Stimulated activated naive CD8-positive, alpha-beta T cell treated with anti-CD3 and anti-CD28 coated beads, Interleukin-15, Interleukin-2, amounts not matched to agents 100 ng/mL and 50 ng/mL, for 24 hours (primary cell): ENCODE results near the gene SNTG2.
"Not testable (repeated sequence)": the region's sequence is repeated elsewhere in the genome, so short reads cannot be mapped to it uniquely, and the experiment has no call there.

Experiments
- H3K27ac Mint-ChIP-seq: one replicate; pipeline ENCODE4 v1.8.0; 2021; ENCODE audit warnings: mild to moderate bottlenecking, mixed read lengths
- H3K27me3 Mint-ChIP-seq: one replicate; pipeline ENCODE4 v1.8.0; 2021; ENCODE audit warnings: mixed read lengths
- H3K36me3 Mint-ChIP-seq: one replicate; pipeline ENCODE4 v1.8.0; 2021; ENCODE audit warnings: low read depth, mixed read lengths
- H3K4me1 Mint-ChIP-seq: one replicate; pipeline ENCODE4 v1.8.0; 2021; ENCODE audit warnings: low read depth, mixed read lengths
- H3K4me3 Mint-ChIP-seq: one replicate; pipeline ENCODE4 v1.8.0; 2021; ENCODE audit warnings: mild to moderate bottlenecking, mixed read lengths
- H3K9me3 Mint-ChIP-seq: one replicate; pipeline ENCODE4 v1.8.0; 2021; ENCODE audit warnings: mixed read lengths

Gene SNTG2

GRCh38 chr2:1226766-1227165 lies 276.1 kb downstream of the SNTG2 start:
- Mint-ChIP-seq H3K36me3 (no peaks in the 10 kb centered on the region), H3K27ac (no peak overlapping the region), H3K9me3 (no peaks in the 10 kb centered on the region), H3K27me3 (no peaks in the 10 kb centered on the region), H3K4me3 (no peak overlapping the region), H3K4me1 (no peaks in the 10 kb centered on the region)

DNA sequence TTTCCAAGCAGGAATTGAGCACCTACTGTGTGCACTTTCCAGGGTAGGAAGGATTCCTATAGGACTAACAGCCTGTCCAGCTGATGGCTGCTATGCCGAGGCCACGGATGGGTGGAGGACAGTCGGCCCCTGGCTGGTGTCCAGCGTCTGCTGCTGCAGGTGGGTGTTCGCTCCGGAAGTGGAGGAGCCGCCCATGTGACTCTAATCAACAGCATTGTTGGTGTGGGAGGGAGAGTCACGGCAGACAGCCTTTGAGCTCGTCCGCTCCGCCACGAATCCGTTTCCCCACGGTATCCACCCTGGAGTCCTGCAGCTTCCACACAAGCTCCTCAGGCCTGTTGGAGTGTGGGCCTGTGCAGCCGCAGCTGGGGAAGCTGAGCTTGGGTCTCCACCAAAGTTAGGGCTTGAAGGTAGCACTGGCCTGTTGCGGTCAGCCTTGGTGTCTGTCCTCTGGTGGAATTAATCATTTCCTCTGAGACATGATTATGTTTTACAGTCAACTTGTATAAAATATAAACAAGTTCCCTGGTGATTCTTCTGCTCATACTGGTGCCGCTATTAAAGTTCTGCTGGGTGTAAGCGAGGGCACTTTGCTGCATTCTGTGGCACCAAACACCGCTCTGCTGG lies 276.7 kb downstream of the SNTG2 start:
- H3K4me1 Mint-ChIP-seq = no peaks in the 10 kb centered on the region
- no peak overlapping the region for H3K27ac Mint-ChIP-seq
- no peaks in the 10 kb centered on the region for H3K27me3 Mint-ChIP-seq
- H3K9me3 Mint-ChIP-seq = no peaks in the 10 kb centered on the region
- no peaks in the 10 kb centered on the region for H3K36me3 Mint-ChIP-seq
- H3K4me3 Mint-ChIP-seq = no peak overlapping the region

DNA sequence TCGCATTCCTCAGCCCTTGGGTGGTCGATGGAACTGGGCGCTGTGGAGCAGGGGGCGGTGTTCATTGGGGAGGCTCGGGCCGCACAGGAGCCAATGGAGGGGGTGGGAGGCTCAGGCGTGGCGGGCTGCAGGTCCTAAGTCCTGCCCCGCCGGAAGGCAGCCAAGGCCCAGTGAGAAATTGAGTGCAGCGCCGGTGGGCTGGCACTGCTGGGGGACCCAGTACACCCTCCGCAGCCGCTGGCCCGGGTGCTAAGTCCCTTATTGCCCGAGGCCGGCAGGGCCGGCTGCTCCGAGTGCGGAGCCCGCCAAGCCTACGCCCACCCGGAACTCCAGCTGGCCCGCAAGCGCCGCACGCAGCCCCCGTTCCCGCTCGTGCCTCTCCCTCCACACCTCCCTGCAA lies 278.9 kb downstream of the SNTG2 start:
- H3K36me3 Mint-ChIP-seq, H3K9me3 Mint-ChIP-seq: not testable (repeated sequence)

GRCh38 chr2:1230155-1230893 lies 279.7 kb downstream of the SNTG2 start:
- Mint-ChIP-seq H3K36me3 (no peaks in the 10 kb centered on the region), H3K9me3 (no peaks in the 10 kb centered on the region), H3K4me3 (no peak overlapping the region), H3K4me1 (no peaks in the 10 kb centered on the region), H3K27me3 (no peaks in the 10 kb centered on the region), H3K27ac (no peak overlapping the region)

More for the DNA sequence above, 278.9 kb downstream of the SNTG2 start:
- not testable (repeated sequence) for H3K4me1 Mint-ChIP-seq, H3K27me3 Mint-ChIP-seq, H3K4me3 Mint-ChIP-seq, H3K27ac Mint-ChIP-seq

DNA sequence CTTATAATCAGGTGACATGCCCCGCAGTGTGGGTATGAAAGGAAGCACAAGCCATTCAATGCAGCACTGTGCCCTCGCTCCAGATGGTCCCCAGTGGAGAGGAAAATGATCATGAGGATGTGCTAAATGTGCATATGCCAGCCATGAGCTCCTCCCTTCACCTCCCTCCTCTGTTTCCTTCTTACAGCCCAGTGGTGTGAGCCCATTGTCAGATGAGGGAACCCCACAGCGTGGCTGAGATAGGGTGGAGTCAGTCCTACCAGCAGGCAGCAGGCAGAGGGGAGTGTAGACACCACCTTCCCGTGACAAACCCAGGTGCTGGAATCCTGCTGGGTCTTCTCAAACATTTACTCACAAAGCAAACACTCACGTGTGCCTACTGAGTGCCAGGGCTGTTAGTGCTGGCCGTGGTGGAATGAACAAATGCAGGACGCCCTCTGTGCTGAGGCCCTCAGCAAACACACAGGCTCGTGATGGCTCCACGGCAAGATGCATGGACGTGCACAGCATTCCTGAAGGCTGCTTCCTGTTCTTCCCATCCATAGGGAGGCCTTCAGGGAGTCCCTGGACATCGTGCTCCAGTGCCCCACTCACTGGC lies 280.9 kb downstream of the SNTG2 start:
- Mint-ChIP-seq H3K4me1 (no peaks in the 10 kb centered on the region), H3K27ac (no peak overlapping the region), H3K9me3 (no peaks in the 10 kb centered on the region), H3K36me3 (no peaks in the 10 kb centered on the region), H3K27me3 (no peaks in the 10 kb centered on the region), H3K4me3 (no peak overlapping the region)

DNA sequence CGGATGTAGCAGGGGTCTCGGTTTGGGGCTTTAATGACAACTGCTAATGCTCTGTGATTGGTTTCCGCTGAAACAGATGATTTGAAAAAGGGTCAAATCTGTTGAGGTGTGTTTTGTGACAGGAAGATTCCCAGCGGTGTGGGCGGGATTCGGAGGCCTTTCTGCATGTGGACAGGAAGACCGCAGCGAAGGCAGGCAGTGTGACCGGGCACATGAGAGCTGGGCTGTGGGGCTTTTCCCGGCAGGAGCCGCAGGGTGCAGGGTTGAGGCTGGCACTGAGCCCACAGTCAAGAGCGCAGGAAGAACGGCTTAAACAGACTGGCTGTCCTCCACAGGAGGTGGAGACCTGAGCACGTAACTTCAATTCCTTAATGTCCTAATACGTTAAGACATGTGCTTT lies 282.6 kb downstream of the SNTG2 start:
- no peak overlapping the region for H3K4me3 Mint-ChIP-seq
- no peak overlapping the region for H3K27ac Mint-ChIP-seq
- H3K4me1 Mint-ChIP-seq = no peaks in the 10 kb centered on the region
- no peaks in the 10 kb centered on the region for H3K9me3 Mint-ChIP-seq
- no peaks in the 10 kb centered on the region for H3K27me3 Mint-ChIP-seq
- no peaks in the 10 kb centered on the region for H3K36me3 Mint-ChIP-seq

DNA sequence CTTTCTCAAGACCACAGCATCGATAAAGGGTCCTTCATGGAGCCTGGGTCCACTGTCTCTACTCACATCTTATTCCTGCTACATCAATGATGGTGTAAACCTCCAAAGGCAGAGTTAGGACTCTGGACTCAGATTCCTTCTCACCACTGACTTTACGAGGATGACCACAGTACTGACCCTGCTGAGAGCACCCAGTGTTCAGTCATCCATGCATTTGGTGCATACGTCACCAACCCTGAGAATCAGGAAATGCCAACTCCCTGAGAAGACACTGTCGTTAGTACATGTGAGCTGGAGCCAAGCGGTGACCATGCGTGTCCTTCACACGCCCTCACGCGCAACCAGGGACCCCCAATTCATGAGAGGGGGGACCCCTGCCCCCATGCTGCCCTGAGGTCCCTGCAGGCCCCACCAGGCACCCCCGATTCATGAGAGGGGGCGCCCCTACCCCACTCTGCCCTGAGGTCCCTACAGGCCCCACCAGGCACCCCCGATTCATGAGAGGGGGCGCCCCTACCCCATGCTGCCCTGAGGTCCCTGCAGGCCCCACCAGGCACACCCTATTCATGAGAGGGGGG lies 284.2 kb downstream of the SNTG2 start:
- Mint-ChIP-seq H3K36me3 (no peaks in the 10 kb centered on the region), H3K4me1 (peaks cover 4% of the 10 kb centered on the region), H3K4me3 (no peak overlapping the region), H3K27ac (no peak overlapping the region), H3K9me3 (no peaks in the 10 kb centered on the region), H3K27me3 (no peaks in the 10 kb centered on the region)

GRCh38 chr2:1235806-1236205 lies 285.2 kb downstream of the SNTG2 start:
- no peaks in the 10 kb centered on the region for H3K9me3 Mint-ChIP-seq
- H3K27me3 Mint-ChIP-seq = no peaks in the 10 kb centered on the region
- H3K36me3 Mint-ChIP-seq = no peaks in the 10 kb centered on the region
- no peak overlapping the region for H3K27ac Mint-ChIP-seq
- H3K4me1 Mint-ChIP-seq = peaks cover 4% of the 10 kb centered on the region
- no peak overlapping the region for H3K4me3 Mint-ChIP-seq

DNA sequence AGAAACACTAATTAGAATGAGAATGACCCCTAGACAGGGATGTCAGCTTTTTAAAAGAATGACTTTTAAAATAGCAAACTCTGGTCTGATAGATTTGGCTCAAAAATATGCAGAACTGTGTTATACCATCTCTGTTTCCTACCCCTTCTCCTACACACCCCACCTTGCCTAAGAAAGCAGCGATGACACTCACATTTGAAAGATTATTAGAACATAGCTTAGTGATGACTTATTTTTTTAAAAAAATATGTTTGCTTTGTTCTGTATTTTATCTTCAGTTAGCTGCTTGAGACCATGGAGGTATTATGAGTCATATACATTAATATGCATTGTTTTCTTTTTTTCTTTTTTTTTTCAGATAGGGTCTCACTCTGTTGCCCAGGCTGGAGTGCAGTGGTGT lies 286.0 kb downstream of the SNTG2 start:
- Mint-ChIP-seq H3K9me3 (no peaks in the 10 kb centered on the region), H3K27me3 (no peaks in the 10 kb centered on the region), H3K36me3 (no peaks in the 10 kb centered on the region), H3K4me3 (no peak overlapping the region), H3K27ac (no peak overlapping the region), H3K4me1 (peaks cover 4% of the 10 kb centered on the region)

DNA sequence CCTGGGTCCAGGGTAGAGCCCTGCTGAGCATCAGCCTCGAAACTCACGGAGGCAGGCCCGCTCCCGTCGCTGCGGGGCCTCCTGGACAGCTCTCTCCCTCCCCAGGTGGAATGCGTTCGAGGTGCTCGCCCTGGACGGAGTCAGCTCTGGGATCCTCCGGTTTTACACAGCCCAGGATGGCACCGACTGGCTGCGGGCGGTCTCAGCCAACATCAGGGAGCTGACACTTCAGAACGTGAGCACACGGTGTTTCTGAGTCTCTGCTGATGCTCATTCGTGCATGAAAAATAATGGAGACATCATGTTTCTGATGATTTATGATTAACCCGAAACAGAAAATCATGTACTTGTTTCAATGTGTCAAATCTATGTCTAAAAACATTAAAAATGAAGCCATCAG lies 287.1 kb downstream of the SNTG2 start:
- Mint-ChIP-seq H3K4me1 (peaks cover 4% of the 10 kb centered on the region), H3K9me3 (no peaks in the 10 kb centered on the region), H3K4me3 (no peak overlapping the region), H3K27me3 (no peaks in the 10 kb centered on the region), H3K27ac (no peak overlapping the region), H3K36me3 (no peaks in the 10 kb centered on the region)

DNA sequence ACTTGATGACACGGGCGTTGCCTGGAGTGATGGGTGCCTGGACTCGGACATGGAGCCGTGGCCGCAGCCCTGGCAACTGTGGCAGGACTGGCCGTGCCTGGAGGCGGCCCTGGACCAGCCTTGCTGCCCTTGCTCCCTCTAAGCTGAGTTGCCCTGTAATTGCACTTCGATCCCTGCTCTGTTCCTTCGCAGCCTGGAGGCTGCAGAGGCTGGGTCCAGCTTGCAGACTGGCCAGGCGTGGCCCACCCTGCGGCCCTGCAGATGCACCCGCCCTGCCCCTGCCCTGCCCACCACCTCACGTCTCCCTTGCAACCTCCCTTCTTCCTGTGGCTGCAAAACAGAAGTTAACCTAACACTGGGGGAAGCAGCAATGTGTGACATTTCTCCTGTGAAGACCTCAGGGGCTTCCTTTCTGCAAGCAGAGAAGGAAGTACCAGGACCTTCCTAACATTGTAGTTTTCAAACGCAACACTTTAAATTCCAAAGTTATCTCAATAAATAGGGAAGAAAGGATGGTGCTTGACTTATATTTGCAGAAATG lies 288.0 kb downstream of the SNTG2 start:
- no peak overlapping the region for H3K4me3 Mint-ChIP-seq

GRCh38 chr2:1245193-1245592 lies 294.5 kb downstream of the SNTG2 start:
- H3K4me3 Mint-ChIP-seq = no peak overlapping the region
- no peaks in the 10 kb centered on the region for H3K27me3 Mint-ChIP-seq
- H3K4me1 Mint-ChIP-seq = peaks cover 1% of the 10 kb centered on the region
- no peaks in the 10 kb centered on the region for H3K9me3 Mint-ChIP-seq
- no peaks in the 10 kb centered on the region for H3K36me3 Mint-ChIP-seq
- no peak overlapping the region for H3K27ac Mint-ChIP-seq

More for the DNA sequence above, 288.0 kb downstream of the SNTG2 start:
- Mint-ChIP-seq H3K27me3 (no peaks in the 10 kb centered on the region), H3K9me3 (no peaks in the 10 kb centered on the region), H3K27ac (no peak overlapping the region), H3K36me3 (no peaks in the 10 kb centered on the region), H3K4me1 (peaks cover 4% of the 10 kb centered on the region)

DNA sequence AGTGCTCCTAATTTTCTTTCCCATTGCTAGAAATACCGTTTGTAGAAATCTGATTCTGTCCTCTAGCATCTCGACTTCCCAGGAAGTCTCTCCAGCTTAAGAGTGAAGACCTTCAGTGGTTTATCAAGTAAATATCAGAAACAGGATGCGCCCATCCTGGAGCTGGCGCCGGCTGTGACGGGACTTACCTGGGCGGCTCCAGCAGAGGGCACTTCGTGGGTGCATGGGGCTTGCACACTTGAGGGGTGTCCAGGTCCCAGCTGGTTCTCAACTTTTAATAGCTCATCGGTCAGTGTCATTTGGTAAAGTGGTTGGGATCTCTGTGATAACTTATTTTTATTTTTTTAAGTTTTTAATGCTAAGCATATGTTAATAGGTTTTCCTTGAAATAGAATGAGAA lies 295.6 kb downstream of the SNTG2 start:
- Mint-ChIP-seq H3K36me3 (no peaks in the 10 kb centered on the region), H3K27me3 (no peaks in the 10 kb centered on the region), H3K27ac (no peak overlapping the region), H3K9me3 (no peaks in the 10 kb centered on the region), H3K4me1 (peaks cover 8% of the 10 kb centered on the region), H3K4me3 (no peak overlapping the region)

DNA sequence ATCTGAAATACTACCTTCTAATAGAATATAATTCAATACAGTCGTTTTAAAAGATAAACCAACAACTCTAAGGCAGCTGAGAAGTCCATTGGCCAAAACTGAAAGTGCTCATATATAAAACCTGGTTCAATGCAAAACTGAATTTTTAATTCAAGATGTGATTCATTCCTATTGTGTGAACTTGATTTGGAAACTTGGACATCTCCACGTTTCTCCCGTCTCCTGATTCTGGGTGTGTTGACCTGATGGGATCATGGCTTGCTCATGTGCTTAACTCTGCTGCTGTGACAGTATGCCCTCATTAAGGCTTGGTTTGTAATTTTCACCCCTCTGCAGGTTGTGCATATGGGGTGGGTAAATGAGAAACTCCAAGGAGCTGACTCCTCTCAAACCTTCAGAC lies 296.3 kb downstream of the SNTG2 start:
- Mint-ChIP-seq H3K4me3 (no peak overlapping the region), H3K4me1 (peaks cover 8% of the 10 kb centered on the region), H3K27me3 (no peaks in the 10 kb centered on the region), H3K9me3 (no peaks in the 10 kb centered on the region), H3K27ac (no peak overlapping the region), H3K36me3 (no peaks in the 10 kb centered on the region)

DNA sequence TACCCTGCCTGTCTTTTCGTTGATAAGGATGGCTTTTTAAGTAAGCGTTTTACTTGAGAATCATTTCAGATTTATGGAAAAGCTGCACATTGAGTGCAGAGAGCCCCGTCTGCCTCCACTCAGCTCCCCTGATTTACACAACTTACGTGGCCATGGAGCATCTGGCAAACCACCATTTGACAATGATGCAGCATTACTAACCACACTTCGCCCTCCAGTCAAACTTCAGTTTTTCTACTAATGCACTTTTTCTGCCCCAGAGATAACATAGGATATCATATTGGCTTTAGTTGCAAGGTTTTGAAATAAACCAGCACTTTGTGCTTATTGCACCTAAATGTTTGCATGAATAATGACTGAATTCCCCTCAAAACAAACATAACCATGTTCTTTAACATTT lies 297.5 kb downstream of the SNTG2 start:
- no peaks in the 10 kb centered on the region for H3K36me3 Mint-ChIP-seq
- H3K27me3 Mint-ChIP-seq = no peaks in the 10 kb centered on the region
- H3K9me3 Mint-ChIP-seq = no peaks in the 10 kb centered on the region
- H3K4me3 Mint-ChIP-seq = no peak overlapping the region
- no peak overlapping the region for H3K27ac Mint-ChIP-seq
- H3K4me1 Mint-ChIP-seq = peaks cover 8% of the 10 kb centered on the region
